CD4-positive, alpha-beta T cell treated with Interferon gamma for 1 hour (primary cell): Measurements from ENCODE around the gene ATG5.
A peak's percentile ranks its signal among the peaks of the same experiment; 100 is the strongest.
"Not testable (repeated sequence)": the region's sequence is repeated elsewhere in the genome, so short reads cannot be mapped to it uniquely, and the experiment has no call there.

Experiments
- DNase-seq: peaks from one replicate; pipeline ENCODE4 v3.0.0-alpha.2; 2020

ATG5 gene

DNA sequence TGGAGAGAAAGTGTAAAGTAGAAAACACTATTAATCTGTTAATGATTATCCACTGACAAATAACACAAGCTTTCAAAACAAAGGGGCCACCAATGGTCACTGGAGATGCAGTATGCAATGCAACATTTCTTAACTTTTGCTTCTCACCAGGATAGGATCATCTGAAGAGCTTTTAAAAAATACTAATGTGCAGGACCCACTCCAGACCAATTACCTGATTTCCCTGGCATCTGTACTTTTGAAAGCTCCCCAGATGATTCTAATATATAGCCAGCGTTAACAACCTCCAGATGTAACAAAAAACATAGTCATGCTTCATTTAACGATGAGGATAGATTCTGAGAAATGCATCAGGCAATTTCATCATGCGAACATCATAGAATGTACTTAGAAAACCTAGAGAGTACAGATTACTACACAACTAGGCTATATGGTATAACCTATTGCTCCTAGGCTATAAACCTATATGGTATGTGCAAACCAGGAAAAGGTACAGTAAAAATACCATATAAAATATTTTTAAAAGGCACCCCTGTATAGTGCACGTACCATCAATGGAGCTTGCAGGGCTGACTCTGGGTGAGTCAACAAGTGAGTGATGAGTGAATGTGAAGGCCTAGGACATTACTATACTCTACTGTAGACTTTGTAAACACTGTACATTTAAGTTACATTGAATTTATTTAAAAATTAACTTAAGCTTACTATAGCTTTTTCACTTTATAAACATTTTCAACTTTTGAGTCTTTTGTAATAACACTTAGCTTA lies 69.2 kb downstream of the ATG5 start:
- no peak for DNase-seq

DNA sequence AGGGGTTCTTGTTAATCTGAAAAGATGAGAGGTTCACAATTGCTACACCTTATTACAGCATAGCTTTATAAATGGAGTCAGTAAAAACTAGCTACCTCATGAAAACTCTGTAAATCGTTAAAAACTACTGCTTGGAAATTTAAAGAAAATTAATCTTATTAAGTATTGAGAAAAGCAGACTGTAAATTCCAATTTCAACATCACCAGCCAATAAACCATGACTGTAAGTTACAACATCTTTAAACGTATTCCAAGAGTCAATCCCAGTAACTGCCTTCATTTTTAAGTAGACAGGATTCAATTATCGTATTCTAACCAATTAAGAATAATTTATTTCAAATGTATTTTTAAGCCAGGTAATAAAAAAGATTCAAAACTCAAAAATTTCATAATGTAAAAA lies 70.3 kb downstream of the ATG5 start:
- no peak for DNase-seq

DNA sequence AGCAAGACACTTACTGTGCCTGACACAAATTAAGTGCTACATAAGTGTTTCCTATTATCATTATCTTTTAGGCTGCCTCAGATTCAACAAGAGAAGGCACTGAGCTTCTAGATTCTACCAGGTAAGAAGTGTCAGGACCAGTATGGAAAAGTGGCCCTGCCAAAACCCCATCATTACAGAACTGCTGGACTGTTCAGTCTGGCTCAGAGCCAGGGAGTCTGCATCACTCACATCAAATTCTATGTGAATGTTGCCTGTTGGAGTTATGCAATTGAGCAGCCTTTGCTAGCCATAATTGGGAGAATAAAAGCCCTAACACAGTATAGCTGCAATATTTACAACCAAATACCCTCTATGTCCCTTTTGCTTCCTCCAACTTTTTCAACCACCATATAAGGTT lies 70.9 kb downstream of the ATG5 start:
- no peak for DNase-seq

DNA sequence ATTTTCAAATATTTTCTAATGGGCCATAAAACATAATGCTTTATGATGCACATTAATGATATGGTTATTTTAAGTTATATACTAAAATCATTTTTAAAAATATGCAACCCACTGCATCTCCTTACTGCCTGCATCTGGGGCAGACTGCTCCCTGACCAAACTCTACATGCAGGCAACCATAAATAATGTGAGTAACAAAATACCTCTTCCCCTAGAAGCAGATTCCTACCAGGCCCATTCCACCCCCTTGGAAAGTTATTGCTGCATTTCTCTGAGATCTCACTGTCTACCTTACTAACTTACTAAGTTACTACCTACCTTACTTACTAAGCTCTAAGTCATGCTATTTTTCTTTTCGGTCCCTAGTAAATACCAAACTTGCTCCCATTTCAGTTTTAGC lies 71.8 kb downstream of the ATG5 start:
- DNase-seq = no peak

DNA sequence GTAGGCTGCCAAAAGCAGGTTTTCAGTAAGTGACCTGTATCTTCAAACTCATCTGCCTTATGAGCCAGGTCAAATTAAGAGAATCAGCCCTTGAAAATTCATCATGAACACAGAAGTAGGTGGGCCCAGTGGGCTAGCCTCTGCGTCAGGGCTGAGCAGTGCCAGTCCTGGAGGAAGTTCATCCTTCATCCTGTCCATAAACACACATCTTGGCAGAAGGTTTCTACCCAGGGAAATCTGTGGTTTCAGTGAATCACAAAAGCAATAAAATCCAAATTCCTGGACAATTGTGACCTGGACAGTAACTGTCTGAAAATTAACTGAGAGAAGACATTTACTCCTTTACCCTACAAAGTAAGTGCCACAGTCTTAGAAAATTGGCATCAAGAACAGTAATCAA lies 72.4 kb downstream of the ATG5 start:
- DNase-seq = no peak

DNA sequence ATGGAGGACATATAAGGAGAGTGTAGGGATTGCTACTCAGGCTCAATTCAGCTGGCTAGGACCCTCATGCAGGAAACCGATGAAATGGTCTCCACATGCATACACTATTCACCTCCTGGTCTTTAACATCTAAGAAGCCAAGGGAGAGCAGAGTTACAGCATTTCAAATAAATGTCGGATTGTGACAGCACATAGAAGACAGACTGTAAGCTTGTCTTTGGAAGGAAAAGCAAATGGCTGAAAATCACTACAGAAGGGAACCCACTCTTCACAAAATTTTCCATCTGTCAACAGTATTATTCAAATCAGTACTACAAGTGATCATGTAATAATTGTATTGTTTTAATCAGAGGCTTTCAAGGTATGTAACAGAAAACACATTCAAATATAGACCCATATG lies 72.9 kb downstream of the ATG5 start:
- DNase-seq = no peak

DNA sequence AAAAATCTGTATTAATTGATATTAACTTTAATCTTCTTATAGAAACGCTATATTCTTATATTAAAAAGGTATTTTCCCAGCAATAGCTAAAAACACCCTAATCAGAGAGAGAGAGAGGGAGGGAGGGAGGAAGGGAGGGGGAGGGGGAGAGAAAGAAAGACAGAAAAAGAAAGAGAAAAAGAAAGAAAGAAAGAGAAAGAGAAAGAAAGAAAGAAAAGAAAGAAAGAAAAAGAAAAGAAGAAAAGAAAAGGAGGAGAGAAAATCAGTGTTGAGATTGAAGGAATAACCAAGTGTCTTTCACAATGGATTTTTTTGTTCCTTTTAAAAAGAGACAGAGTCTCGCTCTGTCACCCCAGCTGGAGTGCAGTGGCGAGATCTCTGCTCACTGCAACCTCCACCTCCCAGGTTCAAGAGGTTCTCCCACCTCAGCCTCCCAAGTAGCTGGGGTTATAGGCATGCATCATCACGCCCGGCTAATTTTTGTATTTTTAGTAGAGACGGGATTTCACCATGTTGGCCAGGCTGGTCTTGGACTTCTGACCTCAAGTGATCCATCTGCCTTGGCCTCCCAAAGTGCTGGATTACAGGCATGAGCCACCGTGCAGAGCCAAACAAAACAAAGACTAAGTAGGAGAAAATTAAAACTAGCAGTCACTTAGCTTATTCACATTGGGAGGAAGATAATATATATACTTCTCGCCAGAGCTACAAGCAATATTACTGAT lies 73.9 kb downstream of the ATG5 start:
- not testable (repeated sequence) for DNase-seq

DNA sequence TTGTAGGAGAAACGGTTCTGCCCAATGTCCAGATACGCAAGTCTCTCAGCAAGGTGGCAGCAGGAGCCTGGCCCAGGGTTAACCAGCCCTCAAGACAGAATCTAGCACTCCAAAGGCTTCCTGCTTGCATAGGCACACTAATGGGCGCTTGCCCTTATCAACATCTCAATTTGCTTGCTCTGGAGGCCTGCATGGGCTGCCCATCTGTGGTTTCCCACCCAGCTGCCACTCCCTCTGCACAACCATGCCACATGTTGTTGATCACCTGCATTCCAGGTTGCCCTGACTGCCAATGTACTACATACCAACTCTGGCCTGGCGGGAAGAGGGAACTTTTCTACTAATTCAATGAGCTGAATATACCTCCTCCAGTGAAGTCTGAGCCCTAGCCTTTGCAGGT lies 74.6 kb downstream of the ATG5 start:
- no peak for DNase-seq

DNA sequence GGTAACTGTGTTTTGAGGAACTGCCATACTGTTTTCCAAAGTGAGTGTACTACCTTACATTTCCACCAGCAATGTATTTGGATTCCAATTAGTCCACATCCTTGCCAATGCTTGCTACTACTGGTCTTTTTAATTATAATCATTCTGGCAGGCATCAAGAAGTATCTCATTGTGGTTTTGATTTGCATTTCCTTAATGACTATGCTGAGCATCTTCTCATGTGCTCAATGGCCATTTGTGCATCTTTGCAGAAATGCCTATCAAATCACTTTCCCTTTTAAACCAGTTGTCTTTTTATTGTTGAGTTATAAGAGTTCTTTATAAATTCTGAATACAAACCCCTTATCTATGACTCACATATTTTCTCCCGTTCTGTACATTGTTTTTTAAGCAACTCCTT lies 75.9 kb downstream of the ATG5 start:
- no peak for DNase-seq

DNA sequence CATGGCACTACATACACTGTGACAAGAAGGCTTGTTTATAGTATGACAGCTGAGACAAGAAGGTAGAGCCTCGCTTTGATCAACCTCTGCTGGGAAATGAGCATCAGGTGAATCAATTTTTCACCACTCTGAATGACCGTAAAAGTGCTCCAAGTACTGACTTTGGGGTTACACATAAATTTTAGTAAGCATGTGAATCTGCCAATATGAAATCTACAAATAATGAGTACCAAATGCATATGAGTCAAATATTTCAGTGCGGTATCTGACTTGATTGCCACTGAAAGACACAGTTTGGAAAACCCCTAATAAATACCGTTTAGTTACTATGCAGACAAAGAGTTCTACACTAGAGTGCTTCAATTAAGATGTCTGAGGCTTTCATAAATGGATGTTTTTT lies 77.8 kb downstream of the ATG5 start:
- no peak for DNase-seq

DNA sequence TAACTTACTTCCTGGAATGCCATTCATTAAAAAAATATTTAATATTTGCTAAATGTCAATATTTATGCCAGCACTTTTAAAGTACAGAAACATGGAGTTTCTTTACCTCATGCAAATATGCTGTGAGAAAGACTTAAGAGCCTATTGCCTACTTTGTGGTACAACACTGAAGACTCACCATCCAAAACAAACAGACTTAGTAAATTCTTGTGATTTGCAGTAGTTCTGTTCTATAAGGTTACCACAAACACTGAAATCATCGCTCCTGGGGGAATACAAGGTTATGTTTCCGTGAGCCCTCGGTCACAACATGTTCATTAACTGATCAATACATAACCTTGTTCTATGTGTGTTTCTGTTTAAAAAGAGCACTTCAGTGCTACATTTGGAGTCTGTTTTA lies 78.3 kb downstream of the ATG5 start:
- no peak for DNase-seq

DNA sequence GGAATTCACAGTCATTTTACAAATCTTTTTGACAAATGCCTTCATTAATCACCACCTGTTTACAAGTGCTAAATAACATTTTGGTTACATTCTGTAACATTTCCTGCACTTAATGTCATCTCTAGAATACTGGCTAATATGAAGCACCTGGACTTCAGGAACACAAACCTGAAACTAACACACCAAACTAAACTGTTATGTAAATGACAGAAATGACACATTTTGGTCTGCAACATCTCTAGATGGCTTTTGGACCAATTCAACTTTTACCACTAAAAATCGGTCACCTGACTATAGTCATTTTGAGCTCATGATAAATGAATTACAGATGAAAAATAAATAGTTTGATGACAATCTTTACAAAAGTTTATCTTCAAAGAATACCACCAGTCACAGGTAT lies 80.6 kb downstream of the ATG5 start:
- no peak for DNase-seq

DNA sequence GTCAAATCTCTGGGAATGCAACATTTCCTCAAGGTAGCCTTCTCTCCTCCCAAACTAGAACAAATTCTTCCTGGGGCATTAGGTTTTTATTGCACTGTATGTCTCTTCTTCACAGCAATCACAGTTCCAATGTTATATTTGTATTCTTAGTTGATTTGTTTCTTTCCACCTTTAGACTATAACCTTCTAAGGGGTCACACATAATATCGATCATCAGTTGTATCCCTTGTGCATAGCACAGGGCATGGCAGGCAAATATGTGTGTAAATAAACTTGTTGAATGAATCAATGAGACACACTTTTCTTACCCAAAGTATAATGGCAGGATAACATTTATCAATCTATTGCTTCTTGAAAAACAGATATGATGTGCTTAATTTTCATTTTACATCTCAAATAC lies 81.0 kb downstream of the ATG5 start:
- no peak for DNase-seq

DNA sequence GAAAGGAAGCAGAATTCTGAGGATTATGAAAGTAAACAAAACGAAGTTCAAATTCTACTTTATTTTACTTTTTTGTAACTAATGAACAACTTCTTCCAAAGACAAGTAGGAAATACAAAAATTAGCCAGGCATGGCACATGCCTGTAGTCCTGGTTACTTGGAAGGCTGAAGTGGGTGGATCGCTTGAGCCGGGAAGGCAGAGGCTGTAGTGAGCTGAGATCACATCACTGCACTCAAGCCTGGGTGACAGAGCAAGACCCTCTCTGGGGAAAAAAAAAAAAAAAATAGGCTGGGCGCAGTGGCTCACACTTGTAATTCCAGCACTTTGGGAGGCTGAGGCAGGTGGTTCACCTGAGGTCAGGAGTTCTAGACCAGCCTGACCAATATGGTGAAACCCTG lies 82.3 kb downstream of the ATG5 start:
- DNase-seq = no peak

DNA sequence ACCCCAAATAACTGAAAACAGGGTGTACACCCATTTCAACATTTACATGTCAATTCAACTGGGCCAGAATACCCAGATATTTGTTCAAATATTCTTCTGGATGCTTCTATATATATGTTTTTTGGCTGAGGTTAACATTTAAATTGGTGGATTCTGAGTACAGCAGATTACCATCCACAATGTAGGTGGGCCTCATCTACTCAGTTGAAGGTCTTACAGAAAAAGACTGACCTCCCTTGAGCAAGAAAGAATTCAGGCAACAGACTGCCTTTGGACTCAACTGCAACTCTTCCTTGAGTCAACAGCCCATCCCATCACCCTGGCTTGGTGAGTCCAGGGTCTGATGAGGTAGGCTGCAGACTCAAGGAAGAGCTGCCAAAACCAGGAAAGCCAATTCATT lies 84.1 kb downstream of the ATG5 start:
- DNase-seq = no peak

DNA sequence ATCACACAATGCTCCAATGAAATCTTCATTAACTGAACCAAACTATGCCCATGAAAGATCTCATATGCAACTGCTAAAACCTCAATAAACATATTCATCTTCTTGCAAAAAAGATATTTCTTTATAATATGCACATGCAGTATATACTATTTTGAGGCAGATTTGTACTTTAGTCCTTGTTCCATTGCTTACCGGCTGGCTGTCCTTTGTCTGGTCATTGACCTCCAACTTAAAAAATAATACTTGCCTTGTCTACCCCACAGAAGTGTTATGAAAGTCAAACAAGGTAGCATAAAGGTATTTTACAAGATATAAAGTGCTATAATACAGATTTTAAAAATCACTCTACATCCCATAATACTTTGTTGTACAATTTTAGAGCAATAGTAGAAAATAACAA lies 88.3 kb downstream of the ATG5 start:
- no peak for DNase-seq

DNA sequence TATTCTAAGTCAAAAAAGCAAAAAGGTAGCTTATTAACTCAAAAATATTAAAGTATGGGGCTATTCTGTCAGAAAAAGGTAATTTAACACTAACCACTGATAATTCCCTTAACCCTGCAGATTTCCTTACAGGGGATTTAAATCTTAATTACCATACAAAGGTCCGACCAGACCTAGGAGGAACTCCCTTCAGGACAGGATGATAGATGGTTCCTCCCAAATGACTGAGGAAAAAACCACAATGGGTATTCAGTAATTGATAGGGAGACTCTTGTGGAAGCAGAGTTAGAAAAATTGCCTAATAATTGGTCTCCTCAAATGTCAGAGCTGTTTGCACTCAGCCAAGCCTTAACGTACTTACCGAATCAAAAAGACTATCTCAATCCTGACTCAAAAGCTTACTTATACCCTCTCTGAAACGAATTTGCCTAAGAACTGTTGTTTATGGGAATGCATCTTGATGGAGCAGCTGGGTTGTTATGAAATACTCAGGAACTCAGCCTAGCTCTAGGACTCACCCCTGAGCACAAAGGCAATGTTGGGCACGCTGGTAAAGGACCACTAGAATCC lies 95.6 kb downstream of the ATG5 start:
- DNase-seq = not testable (repeated sequence)

DNA sequence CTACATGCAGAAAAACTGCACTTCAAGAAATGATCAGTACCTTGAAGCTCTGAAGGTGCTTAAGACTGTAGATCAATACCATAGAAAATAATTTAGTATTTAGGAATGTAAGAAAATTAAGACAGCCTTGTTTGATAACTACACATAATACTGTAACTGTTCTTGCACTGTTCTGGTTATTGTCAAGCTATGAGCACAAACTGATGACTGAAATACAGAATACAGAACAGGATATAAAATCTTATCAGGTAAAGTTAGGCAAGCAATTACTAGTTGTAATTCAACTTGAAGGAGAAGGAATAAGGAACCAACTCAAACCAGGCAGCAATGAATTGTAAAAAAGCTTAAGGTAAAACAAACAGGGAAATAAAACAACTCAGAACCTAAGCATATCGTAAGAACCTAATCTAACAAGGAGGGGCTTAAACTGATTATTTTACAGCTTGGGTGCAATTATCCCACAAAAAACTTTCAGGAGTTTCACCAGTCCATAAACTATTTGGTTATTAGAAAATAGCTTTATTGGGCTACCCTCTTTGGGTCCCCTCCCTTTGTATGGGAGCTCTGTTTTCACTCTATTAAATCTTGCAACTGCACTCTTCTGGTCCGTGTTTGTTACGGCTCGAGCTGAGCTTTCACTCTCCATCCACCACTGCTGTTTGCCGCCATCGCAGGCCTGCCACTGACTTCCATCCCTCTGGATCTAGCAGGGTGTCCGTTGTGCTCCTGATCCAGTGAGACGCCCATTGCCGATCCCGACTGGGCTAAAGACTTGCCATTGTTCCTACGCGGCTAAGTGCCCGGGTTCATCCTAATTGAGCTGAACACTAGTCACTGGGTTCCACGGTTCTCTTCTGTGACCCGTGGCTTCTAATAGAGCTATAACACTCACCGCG lies 97.7 kb downstream of the ATG5 start:
- no peak for DNase-seq

DNA sequence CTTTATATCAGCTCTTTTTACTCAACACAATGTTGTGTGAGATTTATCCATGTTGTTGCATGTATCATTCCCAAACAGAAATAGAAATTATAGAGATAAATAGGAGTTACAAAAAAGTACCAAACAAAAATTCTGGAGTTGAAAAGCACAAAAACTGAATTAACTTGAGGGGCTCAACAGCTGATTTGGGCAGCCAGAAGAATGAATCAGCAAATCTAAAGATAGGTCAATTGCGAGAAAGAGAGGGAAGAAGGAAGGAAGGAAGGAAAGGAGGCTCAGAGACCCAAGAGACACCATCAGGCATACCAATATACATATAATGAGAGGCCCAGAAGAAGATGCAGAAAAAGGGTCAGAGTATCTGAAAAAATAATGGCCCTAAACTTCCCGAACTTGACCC lies 98.9 kb downstream of the ATG5 start:
- DNase-seq = no peak

DNA sequence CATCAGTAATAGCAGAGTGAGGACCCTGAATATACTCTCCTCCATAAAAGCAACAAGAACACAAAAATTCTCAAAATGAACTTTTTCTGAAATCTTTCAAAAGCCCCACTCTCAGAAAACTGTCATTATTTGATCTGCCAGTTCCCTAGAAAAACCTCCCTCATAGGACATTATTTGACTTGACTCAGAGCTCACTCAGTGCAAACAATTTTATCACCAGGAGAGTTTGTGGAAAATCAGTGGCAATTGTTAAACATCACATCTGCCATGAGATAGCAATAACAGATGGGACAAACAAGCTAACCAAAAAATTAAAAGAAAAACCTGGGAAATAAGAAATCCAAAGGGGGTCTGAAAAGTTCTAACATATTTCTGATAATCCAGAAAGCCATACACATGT lies 100.0 kb downstream of the ATG5 start:
- no peak for DNase-seq

DNA sequence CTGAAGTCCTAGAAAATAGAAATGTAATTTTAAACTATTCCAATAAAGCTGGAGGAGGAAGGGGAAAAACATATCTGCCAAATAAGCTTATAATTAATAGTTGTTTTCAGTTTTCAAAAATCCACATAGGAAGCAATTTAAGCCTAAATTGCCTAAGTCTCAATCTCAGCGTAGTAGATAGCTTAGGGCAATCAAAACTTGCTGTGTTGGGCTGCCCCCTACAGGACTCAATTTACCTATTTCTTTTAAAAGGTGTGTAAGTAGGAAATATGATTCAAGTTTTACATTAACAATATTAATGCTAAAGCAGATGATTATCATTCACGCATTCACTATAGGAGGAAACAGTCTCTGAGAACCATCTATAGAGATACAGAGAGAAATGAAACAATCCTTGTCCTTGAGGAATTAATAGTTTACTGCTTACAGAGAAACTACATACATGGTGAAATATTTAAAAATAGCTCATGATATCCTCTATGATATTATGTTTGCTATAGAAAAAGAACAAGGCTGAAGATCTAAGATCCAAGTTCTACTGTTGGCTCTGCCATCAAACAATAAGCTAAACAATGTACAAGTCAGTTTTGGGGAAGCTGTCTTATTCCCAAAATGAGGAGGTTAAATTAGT lies 102.1 kb downstream of the ATG5 start:
- peak; percentile 56 for DNase-seq

DNA sequence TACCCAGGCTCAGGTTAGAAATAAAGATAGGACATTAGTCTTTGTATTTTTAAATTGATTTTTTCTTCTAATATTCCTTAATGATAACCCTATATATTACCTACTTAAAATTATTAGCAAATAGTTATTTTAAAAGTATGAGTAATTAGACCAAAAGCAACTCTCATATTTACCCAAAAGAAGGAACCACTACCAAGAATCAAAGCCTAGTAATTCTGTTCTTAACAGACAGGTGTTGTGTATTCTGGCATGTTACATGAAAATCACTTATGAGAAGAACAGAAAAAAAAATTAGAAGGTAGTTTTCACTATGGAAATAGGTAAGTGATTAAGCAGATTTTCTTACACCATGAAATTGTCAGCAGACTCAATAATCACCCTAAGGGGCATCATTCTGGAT lies 105.1 kb downstream of the ATG5 start:
- DNase-seq = no peak

DNA sequence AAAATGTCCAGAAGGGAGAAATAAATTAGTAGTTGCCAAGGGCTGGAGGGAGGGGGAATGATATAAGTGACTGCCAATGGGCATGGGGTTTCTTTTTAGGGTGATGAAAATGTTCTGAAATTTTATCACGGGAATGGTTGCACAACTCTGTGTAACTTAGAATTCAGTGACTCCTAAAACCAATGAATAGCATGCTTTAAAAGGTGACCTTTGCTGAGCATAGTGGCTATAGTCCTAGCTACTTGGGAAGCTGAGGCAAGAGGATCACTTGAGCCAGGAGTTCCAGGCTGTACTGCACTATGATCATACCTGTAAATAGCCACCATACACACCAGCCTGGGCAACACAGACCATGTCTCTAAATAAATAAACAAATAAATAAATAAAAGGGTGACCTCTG lies 109.0 kb downstream of the ATG5 start:
- no peak for DNase-seq
